ENCODE data around the gene ITGB6. TPM values are rescaled to one million over a fixed set of nuclear protein-coding genes. Genes with fewer than 3 reads are reported as not detected.

ITGB6 gene
- total and polyA plus RNA-seq, 7 experiments from 2014 or later = not detected

- Mint-ChIP-seq H3K27ac (no peak overlapping the region), H3K36me3 (no peaks in the 10 kb centered on the region), H3K9me3 (peaks cover 0 to 4% (median 0%) of the 10 kb centered on the region in 11 donors), H3K4me1 (no peaks in the 10 kb centered on the region), H3K4me3 (no peak overlapping the region), H3K27me3 (peaks cover 5 to 14% (median 11%) of the 10 kb centered on the region in 5 donors)
- no peak for ATAC-seq
- no peak for DNase-seq
- Histone ChIP-seq H3K36me3 (ENCODE audit: control insufficient read depth in 2 of 3, insufficient read depth in 3 of 3, low read length in 3 of 3) (no peaks in the 10 kb centered on the region), H3K4me3 (ENCODE audit: low read length) (no peak overlapping the region), H3K4me1 (ENCODE audit: control insufficient read depth in 2 of 2, insufficient read depth in 2 of 2, low read length in 2 of 2) (no peaks in the 10 kb centered on the region), H3K9me3 (ENCODE audit: control insufficient read depth in 2 of 3, low read length in 3 of 3) (no peaks in the 10 kb centered on the region), H3K27me3 (ENCODE audit: control insufficient read depth in 2 of 2, insufficient read depth in 2 of 2, low read length in 2 of 2) (no peaks in the 10 kb centered on the region), H3K27ac (ENCODE audit: low read depth, low read length) (no peak overlapping the region)
- ChIA-PET CTCF (no interaction called here), POLR2A (no interaction called here)
- intact Hi-C loops (cut with micrococcal nuclease) = no loop called here
Observed at GRCh38 chr2:160137464-160137863, 62.6 kb downstream of the ITGB6 start.

GRCh38 chr2:160132761-160133160, 67.3 kb downstream of the ITGB6 start:
- H3K36me3 ChIP-seq (ENCODE audit: control insufficient read depth in 2 of 3, insufficient read depth in 3 of 3, low read length in 3 of 3) = no peaks in the 10 kb centered on the region
- POLR2A ChIA-PET = no interaction called here

GRCh38 chr2:160126756-160127155, 73.3 kb downstream of the ITGB6 start:
- ATAC-seq = no peak
- intact Hi-C loops (cut with micrococcal nuclease) = no loop called here
- POLR2A ChIA-PET = no interaction called here

More at GRCh38 chr2:160132761-160133160, 67.3 kb downstream of the ITGB6 start:
- CTCF ChIA-PET = no interaction called here
- H3K27me3 ChIP-seq (ENCODE audit: control insufficient read depth in 2 of 2, insufficient read depth in 2 of 2, low read length in 2 of 2) = no peaks in the 10 kb centered on the region
- H3K4me1 ChIP-seq (ENCODE audit: control insufficient read depth in 2 of 2, insufficient read depth in 2 of 2, low read length in 2 of 2) = no peaks in the 10 kb centered on the region
- DNase-seq (no peak), ATAC-seq (no peak)
- no peaks in the 10 kb centered on the region for H3K4me1 Mint-ChIP-seq
- H3K36me3 Mint-ChIP-seq = no peaks in the 10 kb centered on the region
- no peak overlapping the region for H3K27ac ChIP-seq (ENCODE audit: low read depth, low read length)
- no peak overlapping the region for H3K4me3 Mint-ChIP-seq
- H3K27ac Mint-ChIP-seq = no peak overlapping the region
- no peaks in the 10 kb centered on the region for H3K9me3 ChIP-seq (ENCODE audit: control insufficient read depth in 2 of 3, low read length in 3 of 3)
- H3K27me3 Mint-ChIP-seq = peaks cover 5 to 24% (median 8%) of the 10 kb centered on the region in 5 donors
- H3K9me3 Mint-ChIP-seq = peaks cover 0 to 4% (median 0%) of the 10 kb centered on the region in 11 donors
- no peak overlapping the region for H3K4me3 ChIP-seq (ENCODE audit: low read length)
- intact Hi-C loops (cut with micrococcal nuclease) = no loop called here

GRCh38 chr2:160126315-160126714, 73.8 kb downstream of the ITGB6 start:
- no peaks in the 10 kb centered on the region for H3K36me3 ChIP-seq (ENCODE audit: control insufficient read depth in 2 of 3, insufficient read depth in 3 of 3, low read length in 3 of 3)
- no peaks in the 10 kb centered on the region for H3K36me3 Mint-ChIP-seq
- H3K27ac ChIP-seq (ENCODE audit: low read depth, low read length) = no peak overlapping the region
- POLR2A ChIA-PET = no interaction called here
- H3K9me3 ChIP-seq (ENCODE audit: control insufficient read depth in 2 of 3, low read length in 3 of 3) = no peaks in the 10 kb centered on the region
- ATAC-seq (no peak), DNase-seq (no peak)
- no peaks in the 10 kb centered on the region for H3K4me1 Mint-ChIP-seq
- peaks cover 0 to 2% (median 0%) of the 10 kb centered on the region in 11 donors for H3K9me3 Mint-ChIP-seq
- no peaks in the 10 kb centered on the region for H3K4me1 ChIP-seq (ENCODE audit: control insufficient read depth in 2 of 2, insufficient read depth in 2 of 2, low read length in 2 of 2)
- H3K4me3 ChIP-seq (ENCODE audit: low read length) = no peak overlapping the region
- H3K27ac Mint-ChIP-seq = no peak overlapping the region
- intact Hi-C loops (cut with micrococcal nuclease) = no loop called here
- no peaks in the 10 kb centered on the region for H3K27me3 ChIP-seq (ENCODE audit: control insufficient read depth in 2 of 2, insufficient read depth in 2 of 2, low read length in 2 of 2)
- CTCF ChIA-PET = no interaction called here
- H3K27me3 Mint-ChIP-seq = peaks cover 5 to 35% (median 11%) of the 10 kb centered on the region in 5 donors
- no peak overlapping the region for H3K4me3 Mint-ChIP-seq

More at GRCh38 chr2:160126756-160127155, 73.3 kb downstream of the ITGB6 start:
- no peaks in the 10 kb centered on the region for H3K27me3 ChIP-seq (ENCODE audit: control insufficient read depth in 2 of 2, insufficient read depth in 2 of 2, low read length in 2 of 2)
- peaks cover 0 to 2% (median 0%) of the 10 kb centered on the region in 11 donors for H3K9me3 Mint-ChIP-seq
- peaks cover 5 to 35% (median 11%) of the 10 kb centered on the region in 5 donors for H3K27me3 Mint-ChIP-seq
- no peak overlapping the region for H3K27ac Mint-ChIP-seq
- H3K9me3 ChIP-seq (ENCODE audit: control insufficient read depth in 2 of 3, low read length in 3 of 3) = no peaks in the 10 kb centered on the region
- no peaks in the 10 kb centered on the region for H3K36me3 Mint-ChIP-seq
- H3K4me1 Mint-ChIP-seq = no peaks in the 10 kb centered on the region
- H3K4me3 Mint-ChIP-seq = no peak overlapping the region
- H3K4me1 ChIP-seq (ENCODE audit: control insufficient read depth in 2 of 2, insufficient read depth in 2 of 2, low read length in 2 of 2) = no peaks in the 10 kb centered on the region
- H3K27ac ChIP-seq (ENCODE audit: low read depth, low read length) = no peak overlapping the region
- DNase-seq = no peak
- H3K4me3 ChIP-seq (ENCODE audit: low read length) = no peak overlapping the region
- H3K36me3 ChIP-seq (ENCODE audit: control insufficient read depth in 2 of 3, insufficient read depth in 3 of 3, low read length in 3 of 3) = no peaks in the 10 kb centered on the region
- CTCF ChIA-PET = no interaction called here

GRCh38 chr2:160125828-160126227, 74.2 kb downstream of the ITGB6 start:
- Mint-ChIP-seq H3K27ac (no peak overlapping the region), H3K27me3 (peaks cover 5 to 32% (median 9%) of the 10 kb centered on the region in 5 donors), H3K4me1 (no peaks in the 10 kb centered on the region), H3K36me3 (no peaks in the 10 kb centered on the region), H3K4me3 (no peak overlapping the region), H3K9me3 (peaks cover 0 to 2% (median 0%) of the 10 kb centered on the region in 11 donors)
- ChIA-PET CTCF (no interaction called here), POLR2A (no interaction called here)
- no peak overlapping the region for H3K27ac ChIP-seq (ENCODE audit: low read depth, low read length)
- H3K27me3 ChIP-seq (ENCODE audit: control insufficient read depth in 2 of 2, insufficient read depth in 2 of 2, low read length in 2 of 2) = no peaks in the 10 kb centered on the region
- H3K4me3 ChIP-seq (ENCODE audit: low read length) = no peak overlapping the region
- H3K4me1 ChIP-seq (ENCODE audit: control insufficient read depth in 2 of 2, insufficient read depth in 2 of 2, low read length in 2 of 2) = no peaks in the 10 kb centered on the region
- H3K9me3 ChIP-seq (ENCODE audit: control insufficient read depth in 2 of 3, low read length in 3 of 3) = no peaks in the 10 kb centered on the region
- DNase-seq = no peak
- ATAC-seq = no peak
- intact Hi-C loops (cut with micrococcal nuclease) = no loop called here
- H3K36me3 ChIP-seq (ENCODE audit: control insufficient read depth in 2 of 3, insufficient read depth in 3 of 3, low read length in 3 of 3) = no peaks in the 10 kb centered on the region

- POLR2A ChIA-PET = no interaction called here
- Histone ChIP-seq H3K4me1 (ENCODE audit: control insufficient read depth in 2 of 2, insufficient read depth in 2 of 2, low read length in 2 of 2) (no peaks in the 10 kb centered on the region), H3K4me3 (ENCODE audit: low read length) (no peak overlapping the region), H3K36me3 (ENCODE audit: control insufficient read depth in 2 of 3, insufficient read depth in 3 of 3, low read length in 3 of 3) (no peaks in the 10 kb centered on the region), H3K9me3 (ENCODE audit: control insufficient read depth in 2 of 3, low read length in 3 of 3) (no peaks in the 10 kb centered on the region), H3K27me3 (ENCODE audit: control insufficient read depth in 2 of 2, insufficient read depth in 2 of 2, low read length in 2 of 2) (no peaks in the 10 kb centered on the region), H3K27ac (ENCODE audit: low read depth, low read length) (no peak overlapping the region)
- Mint-ChIP-seq H3K9me3 (peaks cover 0 to 2% (median 0%) of the 10 kb centered on the region in 11 donors), H3K4me3 (no peak overlapping the region), H3K4me1 (no peaks in the 10 kb centered on the region), H3K27me3 (peaks cover 5 to 31% (median 9%) of the 10 kb centered on the region in 5 donors), H3K36me3 (no peaks in the 10 kb centered on the region), H3K27ac (no peak overlapping the region)
- no peak for ATAC-seq
- CTCF ChIA-PET = no interaction called here
- intact Hi-C loops (cut with micrococcal nuclease) = no loop called here
- no peak for DNase-seq
Observed at GRCh38 chr2:160125366-160125765, 74.7 kb downstream of the ITGB6 start.

GRCh38 chr2:160124571-160124970, 75.5 kb downstream of the ITGB6 start:
- Histone ChIP-seq H3K36me3 (ENCODE audit: control insufficient read depth in 2 of 3, insufficient read depth in 3 of 3, low read length in 3 of 3) (no peaks in the 10 kb centered on the region), H3K27ac (ENCODE audit: low read depth, low read length) (no peak overlapping the region), H3K4me3 (ENCODE audit: low read length) (no peak overlapping the region), H3K4me1 (ENCODE audit: control insufficient read depth in 2 of 2, insufficient read depth in 2 of 2, low read length in 2 of 2) (no peaks in the 10 kb centered on the region), H3K27me3 (ENCODE audit: control insufficient read depth in 2 of 2, insufficient read depth in 2 of 2, low read length in 2 of 2) (no peaks in the 10 kb centered on the region), H3K9me3 (ENCODE audit: control insufficient read depth in 2 of 3, low read length in 3 of 3) (no peaks in the 10 kb centered on the region)
- DNase-seq (no peak), ATAC-seq (no peak)
- intact Hi-C loops (cut with micrococcal nuclease) = no loop called here
- H3K27ac Mint-ChIP-seq = no peak overlapping the region
- POLR2A ChIA-PET = no interaction called here
- H3K9me3 Mint-ChIP-seq = peaks cover 0 to 2% (median 0%) of the 10 kb centered on the region in 11 donors
- peaks cover 5 to 31% (median 9%) of the 10 kb centered on the region in 5 donors for H3K27me3 Mint-ChIP-seq
- H3K36me3 Mint-ChIP-seq = no peaks in the 10 kb centered on the region
- CTCF ChIA-PET = no interaction called here
- H3K4me3 Mint-ChIP-seq = no peak overlapping the region
- no peaks in the 10 kb centered on the region for H3K4me1 Mint-ChIP-seq
